ENCODE results near the gene CCDC8.
"Not testable (repeated sequence)": the region's sequence is repeated elsewhere in the genome, so short reads cannot be mapped to it uniquely, and the experiment has no call there.

Gene CCDC8, protein sequence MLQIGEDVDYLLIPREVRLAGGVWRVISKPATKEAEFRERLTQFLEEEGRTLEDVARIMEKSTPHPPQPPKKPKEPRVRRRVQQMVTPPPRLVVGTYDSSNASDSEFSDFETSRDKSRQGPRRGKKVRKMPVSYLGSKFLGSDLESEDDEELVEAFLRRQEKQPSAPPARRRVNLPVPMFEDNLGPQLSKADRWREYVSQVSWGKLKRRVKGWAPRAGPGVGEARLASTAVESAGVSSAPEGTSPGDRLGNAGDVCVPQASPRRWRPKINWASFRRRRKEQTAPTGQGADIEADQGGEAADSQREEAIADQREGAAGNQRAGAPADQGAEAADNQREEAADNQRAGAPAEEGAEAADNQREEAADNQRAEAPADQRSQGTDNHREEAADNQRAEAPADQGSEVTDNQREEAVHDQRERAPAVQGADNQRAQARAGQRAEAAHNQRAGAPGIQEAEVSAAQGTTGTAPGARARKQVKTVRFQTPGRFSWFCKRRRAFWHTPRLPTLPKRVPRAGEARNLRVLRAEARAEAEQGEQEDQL

DNA sequence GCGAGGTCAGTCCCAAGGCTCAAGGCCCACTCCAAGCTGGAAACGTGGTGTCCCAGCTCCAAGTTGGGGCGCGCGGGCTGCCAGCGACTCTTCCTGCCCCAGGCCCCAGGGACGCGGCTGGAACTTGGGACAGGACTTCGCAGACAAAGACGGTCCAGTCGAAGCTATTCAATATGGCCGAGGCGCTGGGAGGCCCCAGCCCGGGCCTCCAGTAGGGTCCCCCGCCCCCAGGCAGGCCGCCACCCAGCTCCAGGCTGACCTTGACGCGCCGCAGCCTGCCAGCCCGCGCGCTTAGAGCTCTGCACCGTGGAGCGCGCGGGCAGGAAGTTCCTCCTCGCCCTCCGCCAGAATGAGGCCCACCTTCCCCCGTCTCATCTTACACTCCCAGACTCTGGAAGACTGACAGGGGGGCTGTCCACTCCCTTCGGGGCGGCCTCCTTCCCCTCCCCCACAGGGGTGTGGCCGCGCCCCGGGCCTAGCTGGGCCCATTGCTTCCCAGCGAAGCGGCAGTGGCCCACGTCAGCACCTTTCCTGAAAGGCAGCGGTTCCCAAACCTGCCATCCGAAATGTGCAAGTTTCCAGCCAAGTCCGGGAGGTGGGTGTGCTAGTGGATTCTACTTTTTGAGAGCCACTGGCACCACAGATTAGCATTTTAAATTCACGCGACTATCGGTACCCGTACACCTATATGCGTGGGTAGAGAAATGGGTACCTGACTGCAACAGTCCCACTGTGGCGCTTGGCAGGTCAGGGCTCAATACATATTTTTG lies at the start of gene CCDC8:
CCDC8 (minus strand) TSS at position 303 of the 770 bp plus-strand sequence. CDS start 754 bp downstream, outside the sequence.
- DNase-seq = no peak

DNA sequence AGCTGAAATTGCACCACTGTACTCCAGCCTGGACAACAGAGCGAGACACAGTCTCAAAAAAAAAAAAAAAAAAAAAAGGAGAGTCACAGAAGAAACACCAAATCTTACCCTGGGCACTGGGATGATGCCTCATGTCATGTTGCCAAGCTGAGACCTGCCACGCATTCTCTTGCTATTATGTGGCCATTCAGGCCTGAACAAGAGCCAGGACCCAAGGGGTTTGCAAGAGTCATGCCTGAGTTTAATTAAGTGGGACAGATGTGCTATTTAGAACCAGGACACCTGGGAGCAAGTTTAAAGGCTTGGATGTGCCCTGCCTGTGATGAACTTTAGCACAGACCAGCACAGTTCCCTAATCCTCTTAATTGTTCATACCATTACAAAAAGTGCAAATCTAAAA lies 48.2 kb upstream of the CCDC8 start:
- no peak for DNase-seq

DNA sequence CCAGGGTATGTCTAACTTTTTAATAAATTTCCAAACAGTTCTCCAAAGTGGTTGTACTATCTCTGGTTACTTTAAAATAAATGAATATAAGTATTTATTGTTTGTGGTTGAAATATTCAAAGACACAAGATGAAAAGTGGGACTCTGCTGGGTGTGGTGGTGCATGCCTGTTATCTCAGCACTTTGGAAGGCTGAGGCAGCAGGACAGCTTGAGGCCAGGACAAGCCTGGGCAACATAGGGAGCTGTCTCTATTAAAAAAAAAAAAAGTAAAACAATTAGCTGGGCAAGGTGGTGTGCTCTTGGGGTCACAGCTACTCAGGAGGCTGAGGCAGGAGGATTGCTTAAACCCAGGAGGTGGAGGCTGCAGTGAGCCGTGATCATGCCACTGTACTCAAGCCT lies 47.6 kb upstream of the CCDC8 start:
- no peak for DNase-seq

DNA sequence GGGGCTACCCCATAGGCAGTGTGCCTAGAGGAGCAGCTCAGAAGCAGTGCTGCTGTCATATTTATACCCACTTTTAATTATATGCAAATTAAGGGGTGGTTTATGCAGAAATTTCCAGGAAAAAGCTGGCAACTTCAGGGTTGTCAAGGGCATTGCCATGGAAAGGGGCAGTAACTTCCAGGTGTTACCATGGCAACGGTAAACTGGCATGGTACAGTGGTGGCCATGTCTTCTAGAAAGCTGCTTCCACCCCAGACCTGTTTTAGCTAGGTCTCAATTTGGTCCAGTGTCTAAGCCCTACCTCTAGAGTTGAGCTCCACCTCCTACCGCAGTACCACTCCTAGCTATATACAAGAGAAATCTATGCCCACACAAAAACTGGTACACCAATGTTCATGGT lies 46.7 kb upstream of the CCDC8 start:
- no peak for DNase-seq

DNA sequence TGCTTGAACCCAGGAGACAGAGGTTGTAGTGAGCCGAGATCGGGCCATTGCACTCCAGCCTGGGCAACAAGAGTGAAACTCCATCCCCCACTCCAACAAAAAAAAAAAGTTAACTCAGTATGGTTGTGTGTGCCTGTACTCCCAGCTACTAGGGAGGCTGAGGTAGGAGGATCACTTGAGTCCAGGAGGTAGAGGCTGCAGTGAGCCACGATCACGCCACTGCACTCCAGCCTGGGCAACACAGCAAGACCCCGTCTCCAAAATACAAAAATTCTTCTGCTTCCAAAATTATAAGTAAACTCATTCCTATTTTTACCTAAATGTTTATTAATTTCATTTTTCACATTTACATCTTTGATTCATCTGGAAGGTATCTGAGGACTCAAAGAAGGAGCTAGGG lies 43.6 kb upstream of the CCDC8 start:
- no peak for DNase-seq

DNA sequence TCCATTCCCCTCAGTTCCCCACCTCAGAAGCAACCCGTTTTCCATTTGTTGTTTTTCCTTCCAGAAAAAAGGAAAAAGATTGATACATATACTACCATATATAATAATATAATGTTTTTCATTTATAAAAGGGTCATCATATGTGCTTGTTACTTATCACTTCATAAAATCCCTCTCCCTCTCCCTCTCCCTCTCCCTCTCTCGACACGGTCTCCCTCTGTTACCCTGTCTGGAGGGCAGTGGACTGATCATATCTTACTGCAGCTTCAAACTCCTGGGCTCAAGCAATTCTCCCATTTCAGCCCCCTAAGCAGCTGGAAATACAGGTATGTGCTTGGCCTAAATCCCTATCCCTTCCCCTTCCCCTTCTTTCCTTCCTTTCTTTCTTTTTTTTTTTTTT lies 40.9 kb upstream of the CCDC8 start:
- DNase-seq = no peak

DNA sequence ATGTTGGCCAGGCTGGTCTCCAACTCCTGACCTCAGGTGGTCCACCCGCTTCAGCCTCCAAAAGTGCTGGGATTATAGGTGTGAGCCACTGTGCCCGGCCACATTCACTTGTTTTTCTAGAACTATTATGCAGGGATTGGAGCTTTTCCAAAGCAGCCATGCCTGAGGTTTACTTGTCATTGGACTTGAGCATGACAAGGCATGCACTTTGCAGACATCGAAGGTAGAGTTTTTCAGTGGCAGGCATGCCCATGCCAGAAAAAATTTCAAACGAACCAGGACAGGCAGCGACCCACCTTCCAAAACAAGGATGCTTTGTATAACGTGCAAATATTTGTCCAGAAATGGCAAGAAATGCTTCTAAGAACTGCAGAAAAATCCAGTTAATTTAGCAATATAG lies 40.3 kb upstream of the CCDC8 start:
- no peak for DNase-seq

DNA sequence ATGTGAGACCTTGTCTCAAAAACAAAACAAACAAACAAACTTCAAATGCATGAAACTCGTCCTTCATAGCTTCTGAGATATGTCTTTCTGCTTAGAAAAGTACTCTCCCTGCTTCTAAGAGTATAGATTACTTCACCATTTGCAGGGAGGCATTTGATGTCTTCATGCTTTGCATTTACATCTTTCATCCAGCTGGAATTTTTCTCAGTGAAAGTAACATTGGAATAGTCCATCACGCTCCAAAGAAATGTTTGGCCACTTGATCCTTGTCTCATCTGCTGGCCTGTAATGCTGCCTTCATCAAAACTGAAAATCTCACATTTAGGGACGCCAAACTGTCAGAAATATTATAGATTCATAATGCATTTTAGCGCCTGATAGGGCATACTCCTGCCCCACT lies 38.8 kb upstream of the CCDC8 start:
- DNase-seq = no peak

DNA sequence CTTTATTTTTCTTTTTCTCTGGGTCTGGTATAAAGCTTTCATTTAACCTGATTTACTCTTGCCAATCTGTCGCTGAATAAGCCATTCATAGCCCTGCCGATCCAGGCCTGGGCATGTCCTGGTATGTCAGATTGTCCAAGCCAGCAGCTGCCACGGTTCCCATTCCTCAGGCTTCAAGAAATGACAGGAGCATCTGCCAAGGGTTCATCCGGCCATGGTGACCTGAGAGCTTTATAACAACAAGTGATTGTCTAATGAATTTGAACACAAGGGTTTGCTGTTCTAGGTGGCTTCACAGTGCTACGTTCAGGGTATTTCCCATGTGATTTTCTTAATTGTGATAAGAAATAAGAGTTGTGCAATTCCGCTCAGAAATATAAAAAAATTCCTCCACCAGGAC lies 38.0 kb upstream of the CCDC8 start:
- no peak for DNase-seq

DNA sequence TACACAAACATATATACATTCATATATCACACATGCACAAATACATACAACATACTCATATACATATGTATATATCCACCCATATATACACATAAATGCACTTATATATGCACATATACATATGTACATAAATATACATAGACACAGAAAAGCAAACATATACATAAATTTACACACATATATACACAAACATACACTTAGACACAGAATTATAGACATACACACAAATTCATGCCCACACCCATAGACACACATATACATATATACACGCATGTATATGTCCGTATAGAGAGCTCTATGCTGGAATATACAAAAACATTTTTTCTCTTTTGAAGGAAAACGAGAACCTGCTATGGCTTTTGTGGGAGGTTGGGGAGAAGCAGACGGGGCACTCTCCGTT lies 37.4 kb upstream of the CCDC8 start:
- no peak for DNase-seq

DNA sequence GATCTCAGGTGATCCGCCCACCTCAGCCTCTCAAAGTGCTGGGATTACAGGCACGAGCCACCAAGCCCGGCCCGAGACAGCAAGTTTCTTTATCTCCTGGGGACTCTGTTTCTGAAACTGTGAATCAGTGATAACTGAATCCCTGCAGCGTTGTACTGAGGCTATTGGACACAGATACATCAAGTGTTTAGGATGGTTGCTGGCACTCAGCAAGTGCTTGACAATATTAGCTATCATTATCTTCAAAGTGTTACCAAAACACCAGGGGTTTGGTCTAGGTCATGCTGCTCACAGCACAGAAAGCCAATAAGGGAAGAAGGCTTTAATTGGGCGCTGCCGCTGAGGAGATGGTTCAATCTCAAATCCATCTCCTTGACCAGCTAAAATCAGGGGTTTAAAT lies 35.9 kb upstream of the CCDC8 start:
- no peak for DNase-seq

DNA sequence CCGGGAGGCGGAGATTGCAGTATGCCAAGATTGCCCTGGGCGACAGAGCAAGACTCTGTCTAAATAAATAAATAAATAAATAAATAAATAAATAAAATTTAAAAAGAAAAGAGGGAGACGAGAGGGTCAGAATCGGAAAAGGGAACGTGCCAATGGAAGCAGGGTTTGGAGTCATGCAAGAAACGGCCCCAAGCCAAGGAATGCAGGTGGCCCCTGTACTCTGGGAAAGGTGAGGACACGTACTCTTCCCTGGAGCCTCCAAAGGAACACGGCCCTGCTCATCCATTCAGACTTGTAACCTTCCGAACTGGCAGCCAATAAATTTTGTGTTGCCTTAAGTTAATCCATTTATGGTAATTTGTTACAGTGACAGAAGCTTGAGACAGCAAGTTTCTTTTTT lies 35.2 kb upstream of the CCDC8 start:
- DNase-seq = no peak

DNA sequence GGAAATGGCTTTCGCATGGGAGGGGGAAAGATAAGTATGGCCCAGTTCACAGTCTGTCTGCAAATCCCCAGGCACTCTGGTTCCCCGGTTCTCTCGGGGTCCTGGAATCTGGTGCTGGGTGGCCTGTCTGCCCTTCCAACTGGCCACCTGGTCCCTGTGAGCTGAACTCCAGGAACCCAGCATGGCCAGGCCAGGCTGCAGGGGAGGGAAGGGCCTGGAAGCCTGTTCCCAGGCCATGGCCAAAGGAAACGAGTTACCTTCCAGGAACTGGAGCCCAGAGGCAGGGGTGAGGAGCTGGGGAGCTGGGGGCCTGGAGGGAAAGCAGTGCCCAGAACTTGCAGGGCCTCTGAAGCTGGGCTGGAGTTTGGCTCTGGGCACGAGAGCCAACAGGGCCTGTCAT lies 34.5 kb upstream of the CCDC8 start:
- no peak for DNase-seq

DNA sequence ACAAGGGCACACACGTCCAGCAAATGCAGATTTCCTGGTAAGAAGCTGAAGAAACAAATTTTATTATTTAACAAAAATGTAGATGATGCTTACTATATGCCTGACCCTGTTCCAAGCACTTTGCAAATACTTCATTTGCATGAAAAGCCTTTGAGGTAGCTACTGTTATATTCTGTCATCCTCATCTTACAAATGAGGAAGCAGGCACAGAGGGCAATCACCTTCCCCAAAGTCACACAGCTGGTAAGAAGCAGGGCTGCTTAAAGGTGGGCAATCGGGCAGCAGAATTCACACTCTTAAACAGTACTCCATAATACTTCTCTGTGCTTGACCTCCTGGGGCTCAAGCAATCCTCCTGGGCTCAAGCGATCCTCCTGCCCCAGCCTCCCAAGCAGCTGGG lies 33.6 kb upstream of the CCDC8 start:
- no peak for DNase-seq

DNA sequence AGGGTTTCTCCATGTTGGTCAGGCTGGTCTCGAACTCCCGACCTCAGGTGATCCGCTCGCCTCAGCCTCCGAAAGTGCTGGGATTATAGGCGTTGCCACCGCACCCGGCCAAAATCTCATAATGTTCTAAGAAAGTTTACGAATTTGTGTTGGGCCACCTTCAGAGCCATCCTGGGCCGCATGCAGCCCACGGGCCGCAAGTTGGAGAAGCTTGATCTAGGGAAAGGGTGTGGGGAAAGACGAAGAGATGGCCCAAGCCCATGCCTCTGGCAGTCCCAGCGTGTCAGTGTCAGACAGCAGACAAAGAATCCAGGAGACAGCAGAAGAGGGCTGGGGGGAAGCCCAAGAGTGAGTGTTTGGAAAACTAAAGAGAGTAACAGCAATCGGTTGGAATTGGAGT lies 32.7 kb upstream of the CCDC8 start:
- no peak for DNase-seq

DNA sequence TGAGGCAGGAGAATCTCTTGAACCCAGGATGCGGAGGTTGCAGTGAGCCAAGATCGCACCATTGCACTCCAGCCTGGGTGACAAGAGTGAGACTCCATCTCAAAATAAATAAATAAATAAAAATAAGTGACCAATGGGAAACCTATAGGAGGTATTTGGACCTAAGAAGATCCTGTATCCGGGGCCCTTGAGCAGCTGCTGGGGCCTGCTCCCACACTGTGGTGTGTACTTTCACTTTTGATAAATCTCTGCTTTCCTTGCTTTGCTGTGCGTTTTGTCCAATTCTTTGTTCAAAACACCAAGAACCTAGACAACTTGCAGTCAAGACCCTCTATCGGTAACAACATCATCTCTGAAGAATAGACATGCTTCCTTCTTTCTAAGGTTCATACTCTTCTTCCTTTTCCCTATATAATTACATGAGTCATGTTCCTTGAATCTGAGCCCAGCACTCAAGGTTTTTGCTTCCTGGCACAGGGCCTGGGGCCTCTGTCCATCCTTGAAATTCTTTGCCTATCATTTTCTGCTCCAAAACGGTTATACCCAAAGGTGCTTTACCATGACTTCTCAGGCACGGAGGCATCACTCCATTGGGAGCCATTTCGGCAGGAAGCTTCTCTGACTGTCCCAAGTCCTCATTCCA lies 29.6 kb upstream of the CCDC8 start:
- DNase-seq = no peak

DNA sequence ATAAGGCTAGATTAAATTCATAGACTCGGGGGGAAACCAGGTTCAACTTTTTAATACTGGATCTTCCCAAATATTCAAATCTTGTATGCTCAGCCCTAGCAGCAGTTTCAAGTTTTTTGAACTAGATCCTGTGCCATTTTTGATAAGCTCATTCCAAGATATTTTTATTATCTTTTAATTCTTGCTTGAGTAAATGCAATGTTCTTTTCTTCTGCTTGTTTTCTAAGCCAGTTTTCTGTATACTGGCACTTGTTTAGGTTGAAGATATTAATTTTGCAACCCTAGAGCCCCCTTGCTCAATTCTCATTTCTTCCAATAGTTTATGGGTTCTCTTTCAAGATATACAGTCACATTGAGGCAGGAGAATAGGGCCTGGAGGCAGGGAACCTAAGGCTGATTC lies 28.5 kb upstream of the CCDC8 start:
- no peak for DNase-seq

DNA sequence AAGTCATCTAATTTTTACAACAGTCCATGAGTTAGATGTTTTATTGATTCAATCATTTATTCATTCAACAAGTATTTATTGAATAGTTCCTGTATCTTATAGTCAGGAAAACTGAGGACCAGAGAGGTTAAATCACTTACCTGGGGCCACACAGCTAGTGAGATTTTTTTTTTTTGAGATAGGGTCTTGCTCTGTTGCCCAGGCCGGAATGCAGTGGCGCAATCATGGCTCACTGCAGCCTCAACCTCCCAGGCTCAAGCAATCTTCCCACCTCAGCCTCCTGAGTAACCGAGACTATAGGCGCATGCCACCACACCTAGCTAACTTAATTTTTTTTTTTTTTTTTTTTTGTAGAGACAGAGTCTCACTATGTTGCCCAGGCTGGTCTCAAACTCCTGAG lies 22.3 kb upstream of the CCDC8 start:
- DNase-seq = not testable (repeated sequence)

DNA sequence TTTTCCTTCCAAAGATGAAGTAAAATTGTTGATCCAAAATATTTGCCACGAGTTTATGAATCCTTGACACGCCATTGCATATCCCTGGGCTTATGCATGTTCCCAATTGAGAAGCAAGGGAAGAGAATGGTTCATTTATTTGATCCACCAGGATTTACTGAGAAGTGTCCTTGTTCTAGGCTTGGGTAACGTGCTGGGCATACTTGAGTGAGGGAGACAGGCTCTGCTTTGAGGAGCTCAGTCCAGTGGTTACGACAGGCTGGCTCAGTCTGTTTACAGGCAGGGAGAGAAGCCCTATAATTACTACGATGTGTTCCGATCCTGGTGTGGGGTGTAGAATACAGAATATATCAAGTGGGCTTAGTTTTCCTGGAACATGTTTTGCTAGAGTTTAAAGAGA lies 21.6 kb upstream of the CCDC8 start:
- no peak for DNase-seq

DNA sequence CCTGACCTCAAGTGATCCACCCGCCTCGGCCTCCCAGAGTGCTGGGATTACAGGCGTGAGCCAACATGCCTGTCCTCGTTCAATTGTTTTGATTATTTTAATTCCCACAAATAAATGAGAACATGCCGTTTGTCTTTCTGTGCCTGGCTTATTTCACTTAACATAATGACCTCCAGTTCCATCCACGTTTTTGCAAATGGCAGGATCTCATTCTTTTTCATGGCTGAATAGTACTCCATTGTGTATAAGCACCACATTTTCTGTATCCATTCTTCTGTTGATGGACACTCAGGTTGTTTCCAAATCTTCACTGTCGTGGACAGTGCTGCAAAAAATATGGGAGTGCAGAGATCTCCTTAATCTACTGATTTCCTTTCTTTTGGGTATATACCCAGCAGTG lies 20.1 kb upstream of the CCDC8 start:
- not testable (repeated sequence) for DNase-seq

DNA sequence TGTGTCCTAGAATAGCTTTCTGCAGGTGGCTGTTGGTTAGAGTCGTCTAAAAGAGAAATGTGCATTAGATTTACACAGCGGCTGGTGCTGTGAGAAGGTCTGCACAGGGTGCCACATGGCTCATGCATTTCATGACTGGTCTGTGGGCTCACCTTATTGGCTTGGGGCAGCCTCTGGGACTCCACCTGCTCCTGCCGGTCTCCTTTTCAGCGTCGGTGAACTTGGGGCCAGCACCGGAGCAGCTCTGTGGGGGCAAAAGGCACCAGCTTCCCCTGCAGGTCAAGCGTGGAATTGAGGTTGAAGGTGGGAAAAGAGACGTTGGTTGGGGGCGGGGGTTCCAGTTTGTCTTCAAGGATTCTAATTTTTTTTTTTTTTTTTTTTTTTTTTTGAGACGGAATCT lies 18.5 kb upstream of the CCDC8 start:
- DNase-seq = no peak

DNA sequence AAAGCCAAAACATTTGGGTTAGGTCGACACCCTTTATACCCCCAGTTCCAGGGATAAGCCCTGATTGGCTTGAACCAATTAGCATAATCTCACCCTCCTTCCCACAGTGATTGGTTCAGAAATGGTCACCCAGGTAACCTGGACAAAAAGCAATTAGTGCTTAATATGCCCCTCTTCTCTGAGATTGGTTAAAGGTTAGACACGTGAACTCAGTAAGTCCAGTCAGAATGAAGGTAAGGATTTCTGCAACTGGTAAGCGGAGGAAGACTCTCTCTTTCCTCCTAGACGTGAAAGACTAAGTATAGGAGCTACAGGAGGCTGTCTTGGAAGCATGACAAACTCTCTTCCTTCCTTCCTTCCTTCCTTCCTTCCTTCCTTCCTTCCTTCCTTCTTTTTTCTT lies 16.6 kb upstream of the CCDC8 start:
- no peak for DNase-seq

DNA sequence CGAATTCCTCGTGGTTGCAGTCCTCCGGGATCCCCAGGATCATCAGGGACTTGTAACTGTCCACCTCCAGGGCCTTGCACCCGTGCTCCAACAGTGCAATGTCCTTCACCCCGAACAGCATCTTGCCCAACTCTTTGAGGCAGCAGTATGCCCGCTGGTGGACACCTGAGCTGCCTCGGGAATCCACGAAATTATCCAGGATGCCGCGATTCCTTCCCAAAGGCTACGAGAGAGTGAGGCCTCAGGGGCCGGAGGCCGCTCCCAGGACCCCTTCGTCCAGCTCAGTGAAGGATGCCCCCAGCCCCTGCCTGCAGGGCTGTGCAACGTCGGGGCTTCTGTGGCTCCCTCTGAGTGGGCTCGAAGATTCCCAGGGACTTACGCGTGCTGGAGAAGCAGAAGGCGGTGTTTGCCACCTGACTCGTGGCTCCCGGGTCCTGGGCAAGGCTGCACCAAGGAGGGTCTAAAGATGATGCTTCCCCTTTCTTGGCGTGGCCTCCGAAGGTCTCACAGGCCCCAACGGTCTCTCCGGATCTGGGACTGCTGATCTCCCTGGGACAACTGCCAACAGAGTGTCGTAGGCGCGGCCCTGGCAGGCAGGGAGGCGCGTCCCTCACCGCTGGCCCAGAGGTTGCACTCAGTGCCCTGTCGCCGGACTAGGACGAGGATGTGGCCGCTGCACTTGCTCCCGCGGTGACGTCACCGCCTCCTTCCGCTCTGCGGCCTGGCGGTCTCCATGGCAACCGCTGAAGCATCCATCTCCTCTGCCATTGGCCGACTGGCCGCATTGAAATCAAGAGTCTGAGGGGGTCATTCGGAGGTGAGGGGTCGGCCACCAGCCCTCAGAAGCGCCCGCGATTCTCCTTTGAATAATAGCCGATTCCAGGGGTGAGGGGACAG lies 15.1 kb upstream of the CCDC8 start, which contains the start of gene PNMA8C:
PNMA8C (minus strand) TSS at position 698 of the 897 bp plus-strand sequence; CDS start at position 121, 577 bp downstream.
- peak; percentile 46 to 51 for DNase-seq
